Activated T-cell treated with anti-CD3 and anti-CD28 coated beads, Interleukin-2, amount 50 U/mL, for 72 hours (primary cell): Measurements from ENCODE around the gene KCNC1. TPM values are rescaled to one million over a fixed set of nuclear protein-coding genes. Genes with fewer than 3 reads are reported as not detected.

Experiments
- ATAC-seq, 2 donors: fragments of 150-1000 bp; cut with Tn5 transposase; replicated peaks in 1 of 2; 2 replicates each; pipeline ENCODE4 v1.10.0; 2021; ENCODE audit warnings: moderate library complexity in 2 of 2, mild to moderate bottlenecking in 1 of 2
- DNase-seq, 2 donors: peaks; one replicate each; pipeline ENCODE4 v3.0.0; 2021 to 2022; ENCODE audit warnings: mixed read lengths in 1 of 2
- H3K27ac Mint-ChIP-seq: one replicate; pipeline ENCODE4 v1.8.0; 2022; ENCODE audit warnings: mild to moderate bottlenecking, moderate library complexity, mixed read lengths
- H3K27me3 Mint-ChIP-seq: one replicate; pipeline ENCODE4 v1.8.0; 2022; ENCODE audit warnings: low read depth, mixed read lengths
- H3K36me3 Mint-ChIP-seq, 2 donors: one replicate each; pipeline ENCODE4 v1.8.0; 2022; ENCODE audit warnings: mixed read lengths in 2 of 2, mild to moderate bottlenecking in 1 of 2; ENCODE audit not compliant: insufficient read depth in 2 of 2
- H3K4me1 Mint-ChIP-seq: one replicate; pipeline ENCODE4 v1.8.0; 2022; ENCODE audit warnings: low read depth, mixed read lengths
- H3K4me3 Mint-ChIP-seq, 2 donors: one replicate each; pipeline ENCODE4 v1.8.0; 2022; ENCODE audit warnings: mild to moderate bottlenecking in 2 of 2, mixed read lengths in 2 of 2, moderate library complexity in 2 of 2
- H3K9me3 Mint-ChIP-seq, 2 donors: one replicate each; pipeline ENCODE4 v1.8.0; 2022; ENCODE audit warnings: mixed read lengths in 2 of 2
- total RNA-seq, 2 donors: library from RNA; stranded (reverse); gene quantifications; one replicate each; pipeline ENCODE4 v1.2.3, GENCODE V29; 2022

The KCNC1 gene
- total RNA-seq, 2 donors from 2014 or later = not detected

GRCh38 chr11:17771841-17772401, 37.3 kb downstream of the KCNC1 start:
- Mint-ChIP-seq H3K4me1 (no peaks in the 10 kb centered on the region), H3K9me3 (no peaks in the 10 kb centered on the region), H3K27ac (no peak overlapping the region), H3K27me3 (no peaks in the 10 kb centered on the region), H3K4me3 (no peak overlapping the region), H3K36me3 (no peaks in the 10 kb centered on the region)
- DNase-seq (no peak), ATAC-seq (no peak)

- Mint-ChIP-seq H3K9me3 (no peaks in the 10 kb centered on the region), H3K27me3 (no peaks in the 10 kb centered on the region), H3K36me3 (no peaks in the 10 kb centered on the region), H3K4me1 (no peaks in the 10 kb centered on the region), H3K27ac (no peak overlapping the region), H3K4me3 (no peak overlapping the region)
- ATAC-seq (no peak), DNase-seq (no peak)
These were observed 38.4 kb downstream of the KCNC1 start for GRCh38 chr11:17772704-17773600.

DNA sequence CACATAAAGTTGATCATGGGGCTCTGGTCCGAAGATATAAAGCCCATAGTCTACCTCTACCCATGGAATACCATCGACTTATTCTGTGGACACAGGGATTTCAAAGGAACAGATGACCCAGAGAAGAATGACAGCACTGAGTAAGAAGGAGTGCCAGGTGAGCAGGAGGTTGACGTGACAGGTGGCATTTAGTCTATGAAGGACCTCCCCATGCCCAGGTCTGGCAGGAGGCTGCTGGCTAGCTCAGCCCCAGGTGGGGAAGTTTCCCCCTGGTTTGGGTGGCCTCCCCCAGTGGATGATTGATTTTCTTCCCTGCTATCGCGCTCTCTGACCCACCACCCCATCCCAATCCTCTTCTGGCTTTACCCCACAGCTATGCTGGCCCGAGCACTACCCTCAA, 39.1 kb downstream of the KCNC1 start:
- H3K36me3 Mint-ChIP-seq = no peaks in the 10 kb centered on the region
- no peak for DNase-seq
- H3K4me3 Mint-ChIP-seq = no peak overlapping the region

GRCh38 chr11:17774232-17775034, 39.9 kb downstream of the KCNC1 start:
- no peaks in the 10 kb centered on the region for H3K4me1 Mint-ChIP-seq
- no peak overlapping the region for H3K27ac Mint-ChIP-seq
- DNase-seq = no peak
- no peaks in the 10 kb centered on the region for H3K27me3 Mint-ChIP-seq
- H3K9me3 Mint-ChIP-seq = no peaks in the 10 kb centered on the region
- H3K36me3 Mint-ChIP-seq = no peaks in the 10 kb centered on the region
- ATAC-seq = no peak
- H3K4me3 Mint-ChIP-seq = no peak overlapping the region

More for the DNA sequence above, 39.1 kb downstream of the KCNC1 start:
- H3K27ac Mint-ChIP-seq = no peak overlapping the region
- H3K4me1 Mint-ChIP-seq = no peaks in the 10 kb centered on the region
- ATAC-seq = no peak
- no peaks in the 10 kb centered on the region for H3K9me3 Mint-ChIP-seq
- no peaks in the 10 kb centered on the region for H3K27me3 Mint-ChIP-seq

- Mint-ChIP-seq H3K27ac (no peak overlapping the region), H3K4me3 (no peak overlapping the region), H3K36me3 (no peaks in the 10 kb centered on the region), H3K27me3 (no peaks in the 10 kb centered on the region), H3K4me1 (no peaks in the 10 kb centered on the region), H3K9me3 (no peaks in the 10 kb centered on the region)
- DNase-seq (no peak), ATAC-seq (no peak)
These were observed 40.4 kb downstream of the KCNC1 start for GRCh38 chr11:17775035-17775348.

DNA sequence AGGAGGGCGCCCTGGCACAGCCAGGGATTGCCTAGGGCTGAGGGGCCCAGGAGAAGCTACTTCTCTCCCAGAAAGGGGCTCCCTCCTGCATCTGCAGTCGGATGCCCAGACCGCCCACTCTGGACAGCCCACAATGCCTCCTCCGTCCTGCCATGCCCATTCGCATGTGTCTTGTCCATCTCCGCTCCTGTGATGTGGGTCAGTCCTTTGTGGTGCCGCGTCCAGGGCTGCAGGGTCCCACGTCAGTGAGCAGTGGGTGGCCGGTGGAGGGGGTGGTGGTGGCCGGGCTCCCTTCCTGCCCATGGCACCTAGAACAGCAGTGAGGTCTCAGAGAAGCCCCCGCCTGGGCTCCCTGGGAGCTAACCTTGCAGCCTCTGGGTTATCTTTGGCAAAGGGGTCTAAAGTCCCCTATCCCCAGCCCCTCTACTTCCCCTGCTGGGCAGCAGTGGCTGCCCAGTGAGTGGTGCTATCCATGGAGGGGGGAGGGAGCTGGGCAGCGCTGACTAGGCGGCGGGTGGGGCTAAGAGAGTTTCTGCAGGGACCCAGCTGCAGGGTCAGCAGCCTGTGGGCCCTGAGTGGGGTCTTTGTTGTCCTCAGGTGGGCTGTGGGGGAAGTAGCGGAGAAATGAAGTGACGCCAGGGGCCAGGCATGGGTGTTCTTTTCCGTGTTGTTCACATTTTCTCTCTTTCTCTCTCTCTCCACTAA, 41.1 kb downstream of the KCNC1 start:
- Mint-ChIP-seq H3K36me3 (no peaks in the 10 kb centered on the region), H3K27me3 (no peaks in the 10 kb centered on the region), H3K27ac (no peak overlapping the region), H3K4me3 (no peak overlapping the region), H3K4me1 (no peaks in the 10 kb centered on the region), H3K9me3 (no peaks in the 10 kb centered on the region)
- DNase-seq (no peak), ATAC-seq (no peak)

- Mint-ChIP-seq H3K27me3 (no peaks in the 10 kb centered on the region), H3K4me3 (no peak overlapping the region), H3K36me3 (no peaks in the 10 kb centered on the region), H3K9me3 (no peaks in the 10 kb centered on the region), H3K4me1 (no peaks in the 10 kb centered on the region), H3K27ac (no peak overlapping the region)
- DNase-seq (no peak), ATAC-seq (no peak)
These were observed 41.8 kb downstream of the KCNC1 start for GRCh38 chr11:17776212-17776875.

- Mint-ChIP-seq H3K27ac (no peak overlapping the region), H3K4me3 (no peak overlapping the region), H3K4me1 (no peaks in the 10 kb centered on the region), H3K27me3 (no peaks in the 10 kb centered on the region), H3K36me3 (no peaks in the 10 kb centered on the region), H3K9me3 (no peaks in the 10 kb centered on the region)
- DNase-seq (no peak), ATAC-seq (no peak)
These were observed 42.6 kb downstream of the KCNC1 start for GRCh38 chr11:17777086-17777737.

DNA sequence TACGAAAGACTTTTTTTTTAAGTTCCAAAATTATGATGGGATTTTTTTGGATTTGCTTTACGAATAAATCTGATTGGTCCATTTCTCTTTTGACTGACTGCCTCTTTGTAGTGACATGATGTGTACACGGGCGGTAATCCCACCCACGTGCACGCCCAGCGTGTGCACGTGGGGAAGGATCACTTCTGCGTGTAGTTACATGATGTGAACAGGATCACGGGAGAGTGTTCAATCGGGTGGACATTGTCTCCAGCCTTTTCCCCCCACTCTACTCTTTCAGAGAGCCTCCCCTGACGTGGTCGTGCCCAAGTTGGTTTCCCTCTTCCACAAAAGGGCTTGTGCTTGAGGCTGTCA, 43.1 kb downstream of the KCNC1 start:
- no peak for ATAC-seq
- no peak overlapping the region for H3K27ac Mint-ChIP-seq
- DNase-seq = no peak
- H3K27me3 Mint-ChIP-seq = no peaks in the 10 kb centered on the region
- no peaks in the 10 kb centered on the region for H3K9me3 Mint-ChIP-seq
- no peaks in the 10 kb centered on the region for H3K4me1 Mint-ChIP-seq
- H3K36me3 Mint-ChIP-seq = no peaks in the 10 kb centered on the region
- H3K4me3 Mint-ChIP-seq = no peak overlapping the region

DNA sequence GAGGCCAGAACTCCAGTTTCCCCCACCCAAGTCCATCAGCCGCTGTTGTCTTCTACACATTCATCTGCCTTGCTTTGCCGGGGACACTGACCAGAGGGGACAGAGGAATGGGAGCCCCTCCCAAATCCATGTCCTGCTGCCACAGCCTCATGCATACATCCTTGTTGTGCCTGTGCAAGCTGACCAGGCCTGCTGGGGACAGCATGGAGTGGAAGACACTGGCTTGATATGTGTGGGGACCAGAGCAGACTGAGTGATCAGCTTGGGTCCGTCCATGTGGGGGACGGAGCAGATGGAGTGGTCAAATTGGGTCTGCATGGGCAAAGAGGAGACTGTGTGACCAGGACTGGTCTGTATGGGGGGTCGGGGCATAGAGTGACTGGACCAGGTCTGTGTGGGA, 43.8 kb downstream of the KCNC1 start:
- no peaks in the 10 kb centered on the region for H3K27me3 Mint-ChIP-seq
- ATAC-seq = no peak
- no peak overlapping the region for H3K4me3 Mint-ChIP-seq
- no peak for DNase-seq
- H3K9me3 Mint-ChIP-seq = no peaks in the 10 kb centered on the region
- H3K27ac Mint-ChIP-seq = no peak overlapping the region
- H3K36me3 Mint-ChIP-seq = no peaks in the 10 kb centered on the region
- no peaks in the 10 kb centered on the region for H3K4me1 Mint-ChIP-seq

DNA sequence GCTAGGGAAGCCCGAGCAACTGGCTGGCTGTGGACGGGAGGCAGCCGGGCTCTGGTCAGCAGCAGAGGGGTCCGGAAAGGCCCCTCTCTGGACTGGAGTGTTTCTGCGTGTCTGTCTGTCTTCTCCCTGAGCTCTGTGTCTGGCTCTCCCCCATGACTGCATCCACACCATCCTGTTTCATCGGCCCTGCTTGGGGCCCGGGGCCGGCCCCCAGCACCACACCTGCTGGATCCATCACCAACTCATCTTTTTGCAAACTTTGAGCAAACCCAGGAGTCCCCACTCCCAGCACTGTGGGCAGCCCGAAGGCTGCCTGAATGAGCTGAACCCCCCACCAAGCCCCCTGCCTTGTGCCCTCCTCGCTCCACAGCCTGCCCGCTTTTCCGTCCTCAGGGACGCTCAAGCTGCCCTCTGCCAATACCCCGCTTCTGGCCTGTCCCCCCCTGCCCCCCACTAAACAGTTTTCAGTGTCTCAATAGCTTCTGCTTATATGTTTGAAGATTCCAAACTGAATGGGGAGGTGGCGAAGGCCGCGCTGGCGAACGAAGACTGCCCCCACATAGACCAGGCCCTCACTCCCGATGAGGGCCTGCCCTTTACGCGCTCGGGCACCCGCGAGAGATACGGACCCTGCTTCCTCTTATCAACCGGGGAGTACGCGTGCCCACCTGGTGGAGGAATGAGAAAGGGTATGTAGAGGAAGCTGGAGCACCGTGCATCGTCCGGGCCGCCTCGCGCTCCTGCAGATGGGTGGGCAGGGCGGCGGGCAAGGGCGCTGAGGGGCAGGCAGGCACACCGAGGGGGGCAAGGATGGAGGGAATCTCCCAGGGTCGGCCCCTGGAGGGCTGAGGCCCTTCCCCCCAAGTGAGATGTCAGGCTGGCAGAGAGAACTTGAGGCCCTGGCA, 44.6 kb downstream of the KCNC1 start:
- no peak for ATAC-seq
- no peaks in the 10 kb centered on the region for H3K27me3 Mint-ChIP-seq
- H3K4me1 Mint-ChIP-seq = no peaks in the 10 kb centered on the region
- no peaks in the 10 kb centered on the region for H3K9me3 Mint-ChIP-seq
- no peak overlapping the region for H3K27ac Mint-ChIP-seq
- no peak overlapping the region for H3K4me3 Mint-ChIP-seq
- H3K36me3 Mint-ChIP-seq = no peaks in the 10 kb centered on the region
- DNase-seq = no peak
